Right lung (tissue), 5 donors: Measurements from ENCODE around the gene COX20. TPM values are rescaled to one million over a fixed set of nuclear protein-coding genes. Genes with fewer than 3 reads are reported as not detected.

Experiments used
- DNase-seq, 2 donors: peaks; one replicate each; pipeline ENCODE4 v3.0.0-alpha.2; 2013
- polyA plus RNA-seq, 5 donors: library from polyadenylated mRNA; unstranded; fragments of 120-200 nt; gene quantifications; one replicate each; pipeline versions ENCODE4 v1.2.1 to v1.2.3, GENCODE V29; 2013; ENCODE audit warnings: inconsistent platforms in 1 of 5, low replicate concordance in 1 of 5; ENCODE audit not compliant: insufficient read length in 5 of 5, insufficient read depth in 1 of 5

Gene COX20
- polyA plus RNA-seq, 5 donors = 93.9 to 121 (median 102) TPM

DNA sequence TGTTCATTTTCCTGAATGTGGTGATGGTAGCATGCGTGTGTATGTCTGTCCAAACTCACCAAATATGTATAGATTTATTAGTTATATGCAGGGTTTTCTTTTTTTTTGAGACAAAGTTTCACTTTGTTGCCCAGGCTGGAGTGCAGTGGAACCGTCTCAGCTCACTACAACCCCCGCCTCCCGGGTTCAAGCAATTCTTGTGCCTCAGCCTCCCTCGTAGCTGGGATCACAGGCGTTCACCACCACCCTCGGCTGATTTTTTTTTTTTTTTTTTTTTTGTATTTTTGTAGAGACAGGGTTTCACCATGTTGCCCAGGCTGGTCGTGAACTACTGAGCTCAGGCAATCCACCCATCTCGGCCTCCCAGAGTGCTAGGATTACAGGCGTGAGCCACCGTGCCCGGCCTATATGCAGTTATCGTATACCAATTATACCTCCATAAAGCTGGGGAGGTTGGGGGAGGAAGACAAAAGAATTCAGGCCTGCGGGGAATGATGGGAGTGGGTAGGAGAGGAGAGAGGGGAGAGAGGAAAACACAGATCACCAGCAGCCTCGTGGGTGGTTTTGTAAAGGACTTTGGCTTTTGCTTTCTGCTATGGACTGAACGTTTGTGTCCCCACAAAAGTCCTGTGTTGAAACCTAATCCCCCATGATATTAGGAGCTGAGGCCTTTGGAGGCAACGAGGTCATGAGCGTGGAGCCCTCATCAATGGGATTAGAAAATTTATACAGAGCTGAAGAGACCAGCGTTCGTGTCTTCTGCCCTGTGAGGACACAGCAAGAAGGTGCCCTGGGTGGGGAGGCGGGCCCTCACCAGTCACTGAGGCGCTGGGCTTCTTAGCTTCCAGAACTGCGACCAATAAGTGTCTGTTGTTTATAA is 33.3 kb downstream of the COX20 start:
- no peak for DNase-seq

DNA sequence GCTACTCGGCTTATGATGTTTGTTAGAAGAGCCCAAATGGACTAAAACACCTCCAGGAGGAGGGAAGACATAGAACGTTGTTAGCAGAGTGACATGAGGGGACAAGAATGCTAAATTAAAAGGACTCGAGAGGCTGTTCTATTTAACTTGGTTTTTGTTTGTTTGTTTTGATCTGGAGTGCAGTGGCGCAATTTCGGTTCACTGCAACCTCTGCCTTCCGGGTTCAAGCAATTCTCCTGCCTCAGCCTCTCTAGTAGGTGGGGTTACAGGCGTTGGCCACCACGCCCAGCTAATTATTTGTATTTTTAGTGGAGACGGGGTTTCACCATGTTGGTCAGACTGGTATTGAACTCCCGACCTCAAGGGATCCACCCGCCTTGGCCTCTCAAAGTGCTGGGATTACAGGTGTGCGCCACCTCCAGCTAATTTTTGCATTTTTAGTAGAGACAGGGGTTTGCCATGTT is 33.9 kb downstream of the COX20 start:
- no peak for DNase-seq

DNA sequence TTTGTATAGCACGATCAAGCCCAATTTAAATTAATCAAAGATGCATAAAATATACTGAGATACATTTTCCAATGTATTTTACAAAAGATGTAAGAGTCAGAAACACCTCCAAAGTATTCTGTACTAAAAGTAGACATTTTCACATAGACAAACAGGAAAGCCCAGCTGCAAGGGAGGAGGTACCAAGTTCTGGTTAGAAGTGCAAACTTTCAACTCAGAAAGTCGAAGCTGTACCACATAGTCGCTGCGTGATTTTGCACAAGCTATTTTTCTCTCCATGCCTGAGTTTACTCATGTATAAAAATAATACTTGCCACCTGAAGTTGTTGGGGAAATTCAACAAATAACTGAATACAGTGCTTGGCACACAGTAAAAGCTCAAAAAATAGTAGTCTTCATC is 34.5 kb downstream of the COX20 start:
- DNase-seq = no peak

DNA sequence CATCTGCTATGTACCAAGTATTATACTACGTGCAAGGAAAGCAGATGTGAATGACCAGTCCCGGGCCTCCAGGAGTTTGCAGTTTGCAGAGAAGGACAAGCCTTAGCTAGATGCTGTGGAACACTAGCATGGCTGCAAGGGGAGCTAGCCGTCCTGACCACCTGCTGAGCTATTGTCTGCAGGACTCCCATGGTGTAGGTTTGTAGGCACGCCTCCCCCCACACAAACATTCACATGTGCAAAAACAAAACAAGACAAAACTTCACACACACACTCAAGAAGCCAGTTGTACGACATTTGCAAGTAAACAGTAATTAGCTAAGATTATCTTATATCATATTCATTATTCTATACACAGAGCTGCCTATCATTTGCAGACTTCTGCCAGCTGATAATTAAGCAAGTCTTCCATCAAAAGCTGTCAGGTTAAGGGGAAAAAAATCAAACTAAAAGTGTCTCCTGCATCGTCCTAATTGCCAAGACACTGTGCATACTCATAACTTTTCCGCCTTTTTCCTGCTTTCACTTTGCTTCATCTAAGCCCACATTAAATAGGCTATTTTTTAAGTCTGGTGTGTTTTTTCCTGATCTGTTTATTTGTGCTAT is 39.6 kb downstream of the COX20 start:
- DNase-seq = no peak

DNA sequence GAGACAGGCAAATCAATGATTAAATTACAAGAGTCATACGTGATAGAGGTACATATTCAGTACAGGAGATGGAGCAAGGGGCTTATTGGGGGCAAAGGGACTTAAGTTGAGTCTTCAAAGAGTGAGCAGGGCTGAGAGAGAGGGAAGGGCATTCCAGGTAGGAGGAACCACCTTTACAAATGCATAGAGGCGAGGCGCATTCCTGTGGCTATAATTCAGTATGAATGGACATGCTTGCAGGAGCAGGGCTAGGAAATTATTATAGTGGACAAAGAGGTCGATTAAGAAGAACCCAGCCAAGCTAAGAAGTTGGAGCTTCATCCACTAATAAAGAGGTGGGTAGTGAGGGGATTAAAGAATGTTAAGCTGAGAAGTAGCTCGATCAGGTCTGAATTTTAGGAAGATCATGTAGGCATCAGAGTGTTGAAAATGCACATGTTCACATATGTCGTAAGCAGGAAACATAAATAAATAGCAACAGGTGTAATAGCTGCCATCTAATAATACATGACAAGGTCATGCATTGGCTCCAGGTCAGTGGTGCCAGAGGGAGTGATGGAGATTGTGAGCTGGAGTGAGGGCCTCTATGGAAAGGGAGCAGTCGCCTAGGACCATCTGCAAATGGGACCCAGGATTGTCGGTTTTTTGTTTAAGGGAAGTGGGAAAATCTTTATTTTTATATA is 40.9 kb downstream of the COX20 start:
- no peak for DNase-seq

DNA sequence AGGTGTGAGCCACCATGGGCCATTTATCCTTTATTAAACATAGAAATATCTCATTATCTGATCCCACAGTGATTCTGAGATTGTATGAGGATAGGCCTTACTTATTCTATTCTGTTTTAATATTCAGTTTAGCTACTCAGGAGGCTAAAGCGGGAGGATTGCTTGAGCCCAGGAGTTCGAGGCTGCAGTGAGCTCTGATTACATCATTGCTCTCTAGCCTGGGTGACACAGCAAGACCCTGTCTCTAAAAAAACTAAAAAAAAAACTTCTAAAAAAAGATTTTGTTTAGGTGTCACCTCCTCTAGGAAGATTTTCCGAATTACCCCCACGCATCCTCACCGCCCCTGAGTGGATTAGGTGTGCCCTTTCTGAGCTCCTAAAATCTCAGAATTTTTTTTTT is 43.2 kb downstream of the COX20 start:
- DNase-seq = no peak

DNA sequence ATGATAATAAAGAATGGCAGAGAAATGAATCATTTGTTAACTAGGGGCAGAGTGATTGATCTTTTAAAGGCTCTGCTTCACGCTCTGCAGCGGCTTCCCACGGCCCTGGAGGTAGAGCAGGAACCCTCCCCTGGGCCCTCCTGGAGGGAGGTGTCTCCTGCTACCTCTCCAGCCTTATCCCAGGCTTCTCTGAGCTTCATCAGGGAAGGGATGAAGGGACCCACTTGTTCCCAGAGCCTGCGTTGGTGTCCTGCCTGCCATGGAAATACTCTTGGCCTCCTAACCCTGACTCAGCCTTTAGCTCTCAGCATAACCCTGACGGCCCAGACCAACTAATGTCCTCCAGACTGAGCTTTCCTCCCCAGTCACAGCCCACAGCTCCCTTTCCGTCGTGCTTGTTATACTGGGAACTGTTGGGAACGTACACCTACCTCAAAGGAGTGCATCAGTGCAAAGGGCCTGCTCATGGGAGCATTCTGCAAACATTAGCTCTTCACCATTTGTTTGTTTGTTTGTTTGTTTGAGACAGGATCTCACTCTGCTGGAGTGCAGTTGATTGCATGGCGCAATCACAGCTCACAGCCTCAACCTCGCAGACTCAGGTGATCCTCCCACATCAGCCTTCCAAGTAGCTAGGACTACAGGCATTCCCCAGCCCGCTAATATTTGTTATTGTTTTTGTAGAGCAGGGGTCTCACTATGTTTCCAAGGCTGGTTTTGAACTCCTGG is 46.3 kb downstream of the COX20 start:
- DNase-seq = no peak

DNA sequence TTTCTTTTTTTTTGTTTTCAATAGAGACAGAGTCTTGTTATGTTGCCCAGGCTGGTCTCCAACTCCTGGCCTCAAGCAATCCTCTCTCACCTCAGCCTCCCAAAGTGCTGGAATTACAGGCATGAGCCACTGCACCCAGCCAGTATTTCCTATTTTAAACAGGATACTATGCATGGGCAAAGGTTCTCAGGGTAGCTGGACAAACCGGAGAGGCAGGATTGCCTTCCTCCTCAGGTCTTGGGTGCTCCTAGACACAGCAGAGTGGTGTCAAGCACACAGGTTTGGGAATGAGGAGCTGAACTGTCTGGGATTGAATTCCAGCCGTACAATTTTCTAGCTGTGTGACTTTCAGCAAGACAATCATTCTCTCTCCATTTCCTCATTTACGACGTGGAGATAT is 51.8 kb downstream of the COX20 start:
- DNase-seq = no peak

DNA sequence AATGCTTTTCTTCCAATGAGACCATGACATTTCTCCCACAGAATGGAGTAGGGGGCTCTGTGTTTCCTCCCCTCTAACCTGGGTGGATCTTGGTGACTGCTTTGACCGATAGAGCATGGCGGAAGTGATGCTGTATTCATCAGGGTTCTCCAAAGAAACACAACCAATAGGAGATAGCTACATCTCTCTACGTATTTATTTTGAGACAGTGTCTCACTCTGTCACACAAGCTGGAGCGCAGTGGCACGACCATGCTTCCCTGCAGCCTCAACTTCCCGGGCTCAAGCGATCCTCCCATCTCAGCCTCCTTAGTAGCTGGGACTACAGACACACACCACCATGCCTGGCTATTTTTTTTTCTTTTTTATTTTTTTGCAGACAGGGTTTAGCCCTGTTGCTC is 58.4 kb downstream of the COX20 start:
- no peak for DNase-seq

Other genes with a start within 250 kb of the COX20 start
- gene DESI2, start 182.5 kb upstream of the COX20 start, polyA plus RNA-seq = 10 to 100 TPM; 57.7 to 76.0 (median 71.0) TPM
- 100 to 1,000 TPM; 452 to 688 (median 630) TPM for gene HNRNPU, start 28.9 kb downstream of the COX20 start, polyA plus RNA-seq